Loucy (cell line): Measurements from ENCODE around the gene ANXA6.

Experiments
- H2AFZ ChIP-seq: fragments of 200-600 bp; sonication (generic); 2 replicates; pipeline ENCODE4 v1.6.0; 2016; ENCODE audit warnings: antibody characterized with exemption, mild to moderate bottlenecking, low read length, moderate library complexity
- H3F3A ChIP-seq: fragments of 200-600 bp; 2 replicates; pipeline ENCODE4 v1.6.0; 2016; ENCODE audit warnings: antibody characterized with exemption, low read depth, mild to moderate bottlenecking
- H3K27me3 ChIP-seq: fragments of 200-600 bp; sonication (generic); 2 replicates; pipeline ENCODE4 v1.6.1; 2014; ENCODE audit warnings: low read length, mild to moderate bottlenecking; ENCODE audit not compliant: insufficient read depth, poor library complexity, severe bottlenecking
- H3K36me3 ChIP-seq: fragments of 200-600 bp; sonication (generic); 2 replicates; pipeline ENCODE4 v1.6.1; 2016; ENCODE audit warnings: low read length; ENCODE audit not compliant: insufficient read depth
- H3K4me1 ChIP-seq: fragments of 200-600 bp; sonication (generic); 2 replicates; pipeline ENCODE4 v1.5.1; 2014; ENCODE audit warnings: low read length, mild to moderate bottlenecking; ENCODE audit not compliant: insufficient read depth, poor library complexity, severe bottlenecking
- H3K4me2 ChIP-seq: fragments of 200-600 bp; sonication (generic); 2 replicates; pipeline ENCODE4 v1.6.0; 2014; ENCODE audit warnings: antibody characterized with exemption, low read length, low read depth, mild to moderate bottlenecking; ENCODE audit not compliant: poor library complexity, severe bottlenecking
- H3K4me3 ChIP-seq: fragments of 200-600 bp; sonication (generic); 2 replicates; pipeline ENCODE4 v1.5.1; 2014; ENCODE audit warnings: low read length, mild to moderate bottlenecking, mixed read lengths; ENCODE audit not compliant: poor library complexity, severe bottlenecking
- H3K79me2 ChIP-seq: fragments of 200-600 bp; sonication (generic); 2 replicates; pipeline ENCODE4 v1.6.1; 2014; ENCODE audit warnings: low read length; ENCODE audit not compliant: insufficient read depth
- H3K9ac ChIP-seq: fragments of 200-600 bp; sonication (generic); 2 replicates; pipeline ENCODE4 v1.6.0; 2014; ENCODE audit warnings: mild to moderate bottlenecking, low read depth, low read length, moderate library complexity; ENCODE audit not compliant: poor library complexity, severe bottlenecking
- H3K9me2 ChIP-seq: fragments of 200-600 bp; sonication (generic); replicated peaks from 2 replicates; pipeline ENCODE4 v1.6.1; 2016; ENCODE audit warnings: low read depth, low read length, mixed read lengths
- H3K9me3 ChIP-seq: fragments of 200-600 bp; sonication (generic); 2 replicates; pipeline ENCODE4 v1.6.1; 2014; ENCODE audit warnings: mild to moderate bottlenecking, antibody characterized with exemption, low read length, low read depth; ENCODE audit not compliant: insufficient read depth
- H4K20me1 ChIP-seq: fragments of 200-600 bp; sonication (generic); 2 replicates; pipeline ENCODE4 v1.6.0; 2014; ENCODE audit warnings: antibody characterized with exemption, low read length, mild to moderate bottlenecking; ENCODE audit not compliant: insufficient read depth, poor library complexity, severe bottlenecking
- CTCF ChIP-seq: fragments of 200-600 bp; sonication (generic); conservative IDR thresholded peaks from 2 replicates; pipeline ENCODE4 v1.5.1; 2014; ENCODE audit warnings: mild to moderate bottlenecking, antibody characterized with exemption, low read length
- EZH2phosphoT487 ChIP-seq: fragments of 200-600 bp; IDR thresholded peaks from 2 replicates; pipeline ENCODE4 v1.6.1; 2018; ENCODE audit warnings: antibody characterized with exemption, mild to moderate bottlenecking, moderate library complexity, borderline replicate concordance

Gene ANXA6

GRCh38 chr5:151088986-151089385 lies 68.6 kb downstream of the ANXA6 start:
- no peak overlapping the region for H3K4me2 ChIP-seq
- no peaks in the 10 kb centered on the region for H3K9me2 ChIP-seq
- no peaks in the 10 kb centered on the region for H3K27me3 ChIP-seq
- no peak overlapping the region for H3K4me3 ChIP-seq
- H3K9ac ChIP-seq = no peak overlapping the region
- H3K36me3 ChIP-seq = no peaks in the 10 kb centered on the region
- TF ChIP-seq CTCF = no peak
- no peak for TF ChIP-seq EZH2phosphoT487
- no peak overlapping the region for H2AFZ ChIP-seq
- no peaks in the 10 kb centered on the region for H3K79me2 ChIP-seq
- H3K9me3 ChIP-seq = no peaks in the 10 kb centered on the region
- H3K4me1 ChIP-seq = peaks cover 26% of the 10 kb centered on the region
- H3F3A ChIP-seq = no peaks in the 10 kb centered on the region
- no peaks in the 10 kb centered on the region for H4K20me1 ChIP-seq

- Histone ChIP-seq H3K4me3 (no peak overlapping the region), H3K4me1 (peaks cover 22% of the 10 kb centered on the region), H3K27me3 (no peaks in the 10 kb centered on the region), H4K20me1 (no peaks in the 10 kb centered on the region), H3K36me3 (no peaks in the 10 kb centered on the region), H3K4me2 (peak overlapping the region; percentile 31), H3K9ac (peak overlapping the region; percentile 56), H3K9me3 (no peaks in the 10 kb centered on the region), H2AFZ (no peak overlapping the region), H3K79me2 (peaks cover 8% of the 10 kb centered on the region; the same call in 1 of the 2 replicates), H3F3A (no peaks in the 10 kb centered on the region), H3K9me2 (no peaks in the 10 kb centered on the region)
- TF ChIP-seq EZH2phosphoT487 (no peak), CTCF (no peak)
These were observed 70.1 kb downstream of the ANXA6 start for GRCh38 chr5:151087486-151087885.

GRCh38 chr5:151086905-151087360 lies 70.6 kb downstream of the ANXA6 start:
- H3K4me3 ChIP-seq = peak overlapping the region; percentile 11
- no peaks in the 10 kb centered on the region for H3K27me3 ChIP-seq
- TF ChIP-seq EZH2phosphoT487 (no peak), CTCF (no peak)
- H3K4me2 ChIP-seq = peak overlapping the region; percentile 31
- H3K4me1 ChIP-seq = peaks cover 27% of the 10 kb centered on the region
- no peaks in the 10 kb centered on the region for H3K36me3 ChIP-seq
- no peaks in the 10 kb centered on the region for H4K20me1 ChIP-seq
- peak overlapping the region; percentile 56 for H3K9ac ChIP-seq
- H3K9me2 ChIP-seq = no peaks in the 10 kb centered on the region
- peaks cover 14% of the 10 kb centered on the region for H3K79me2 ChIP-seq
- no peak overlapping the region for H2AFZ ChIP-seq
- H3K9me3 ChIP-seq = no peaks in the 10 kb centered on the region
- no peaks in the 10 kb centered on the region for H3F3A ChIP-seq
